Measurements from ENCODE around the gene YAF2.
A peak's percentile ranks its signal among the peaks of the same experiment; 100 is the strongest.

The YAF2 gene

DNA sequence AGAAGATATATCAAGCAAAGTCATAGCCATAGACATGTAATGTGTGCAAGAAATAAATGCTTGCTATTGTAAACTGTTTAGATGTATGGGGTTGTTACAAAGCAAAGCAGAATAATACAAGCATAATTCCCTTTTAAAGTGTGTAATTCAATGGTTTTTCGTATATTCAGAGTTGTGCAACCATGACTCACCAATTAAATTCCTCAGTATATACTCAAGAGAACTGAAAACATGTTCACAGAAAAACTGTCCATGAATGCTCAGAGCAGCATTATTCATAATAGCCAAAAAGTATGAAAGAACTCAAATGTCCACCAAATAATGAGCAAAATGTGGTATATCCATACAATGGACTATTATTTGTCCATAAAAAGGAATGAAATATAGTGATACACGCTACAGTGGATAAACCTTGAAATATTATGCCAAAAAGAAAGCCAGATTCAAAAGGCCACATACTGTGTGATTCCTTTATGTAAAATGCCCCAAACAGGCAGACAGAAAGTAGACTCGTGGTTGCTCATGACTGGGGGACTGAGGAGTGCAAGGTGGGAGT, 102.7 kb downstream of the YAF2 start:
- Mint-ChIP-seq H3K27ac (no peak overlapping the region), H3K4me3 (no peak overlapping the region), H3K4me1 (peaks cover 8% of the 10 kb centered on the region), H3K36me3 (ENCODE audit: low read depth) (peaks cover 39% of the 10 kb centered on the region), H3K27me3 (ENCODE audit: low read depth, poor library complexity) (no peaks in the 10 kb centered on the region), H3K9me3 (peaks cover 13% of the 10 kb centered on the region)
- no peak for DNase-seq
- TF ChIP-seq, protein P1, sequence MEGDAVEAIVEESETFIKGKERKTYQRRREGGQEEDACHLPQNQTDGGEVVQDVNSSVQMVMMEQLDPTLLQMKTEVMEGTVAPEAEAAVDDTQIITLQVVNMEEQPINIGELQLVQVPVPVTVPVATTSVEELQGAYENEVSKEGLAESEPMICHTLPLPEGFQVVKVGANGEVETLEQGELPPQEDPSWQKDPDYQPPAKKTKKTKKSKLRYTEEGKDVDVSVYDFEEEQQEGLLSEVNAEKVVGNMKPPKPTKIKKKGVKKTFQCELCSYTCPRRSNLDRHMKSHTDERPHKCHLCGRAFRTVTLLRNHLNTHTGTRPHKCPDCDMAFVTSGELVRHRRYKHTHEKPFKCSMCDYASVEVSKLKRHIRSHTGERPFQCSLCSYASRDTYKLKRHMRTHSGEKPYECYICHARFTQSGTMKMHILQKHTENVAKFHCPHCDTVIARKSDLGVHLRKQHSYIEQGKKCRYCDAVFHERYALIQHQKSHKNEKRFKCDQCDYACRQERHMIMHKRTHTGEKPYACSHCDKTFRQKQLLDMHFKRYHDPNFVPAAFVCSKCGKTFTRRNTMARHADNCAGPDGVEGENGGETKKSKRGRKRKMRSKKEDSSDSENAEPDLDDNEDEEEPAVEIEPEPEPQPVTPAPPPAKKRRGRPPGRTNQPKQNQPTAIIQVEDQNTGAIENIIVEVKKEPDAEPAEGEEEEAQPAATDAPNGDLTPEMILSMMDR (IDR thresholded peaks at IDR 0.05): no peak

DNA sequence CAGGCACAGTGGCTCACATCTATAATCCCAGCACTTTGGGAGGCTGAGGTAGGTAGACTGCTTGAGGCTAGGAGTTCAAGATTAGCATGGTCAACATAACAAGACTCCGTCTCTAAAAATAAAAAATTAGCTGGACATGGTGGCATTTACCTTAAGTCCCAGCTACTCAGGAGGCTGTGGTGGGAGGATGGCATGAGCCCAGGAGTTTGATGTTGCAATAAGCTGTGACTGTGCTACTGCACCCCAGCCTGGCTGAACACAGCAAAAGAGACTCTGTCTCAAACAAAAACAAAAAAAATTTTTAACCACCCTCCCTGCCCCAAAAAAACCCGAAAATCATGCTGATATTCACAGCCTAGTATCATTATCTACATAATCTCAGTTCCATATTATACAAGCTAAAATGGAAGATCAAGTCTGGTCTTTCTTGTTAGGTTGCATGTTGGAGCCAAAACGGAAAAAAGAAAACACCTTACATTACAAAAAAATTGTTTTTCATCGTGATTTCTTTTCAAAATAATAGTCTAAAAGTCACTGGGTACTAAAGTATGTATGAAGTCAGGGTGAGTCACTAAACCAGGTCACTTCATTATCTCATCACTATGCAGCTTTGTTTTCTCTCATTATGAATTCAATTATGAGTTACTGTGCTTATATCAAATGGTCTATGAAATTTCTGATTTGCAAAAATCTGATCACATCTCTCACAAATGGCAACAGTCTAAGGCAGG, 107.2 kb downstream of the YAF2 start:
- TF ChIP-seq, protein P1 (IDR thresholded peaks at IDR 0.05): no peak
- H3K4me3 Mint-ChIP-seq: no peak overlapping the region
- no peaks in the 10 kb centered on the region for H3K27me3 Mint-ChIP-seq (ENCODE audit: low read depth, poor library complexity)
- H3K27ac Mint-ChIP-seq: no peak overlapping the region
- H3K4me1 Mint-ChIP-seq: peaks cover 12% of the 10 kb centered on the region
- H3K36me3 Mint-ChIP-seq (ENCODE audit: low read depth): peaks cover 24% of the 10 kb centered on the region
- no peak for DNase-seq
- H3K9me3 Mint-ChIP-seq: peaks cover 6% of the 10 kb centered on the region

DNA sequence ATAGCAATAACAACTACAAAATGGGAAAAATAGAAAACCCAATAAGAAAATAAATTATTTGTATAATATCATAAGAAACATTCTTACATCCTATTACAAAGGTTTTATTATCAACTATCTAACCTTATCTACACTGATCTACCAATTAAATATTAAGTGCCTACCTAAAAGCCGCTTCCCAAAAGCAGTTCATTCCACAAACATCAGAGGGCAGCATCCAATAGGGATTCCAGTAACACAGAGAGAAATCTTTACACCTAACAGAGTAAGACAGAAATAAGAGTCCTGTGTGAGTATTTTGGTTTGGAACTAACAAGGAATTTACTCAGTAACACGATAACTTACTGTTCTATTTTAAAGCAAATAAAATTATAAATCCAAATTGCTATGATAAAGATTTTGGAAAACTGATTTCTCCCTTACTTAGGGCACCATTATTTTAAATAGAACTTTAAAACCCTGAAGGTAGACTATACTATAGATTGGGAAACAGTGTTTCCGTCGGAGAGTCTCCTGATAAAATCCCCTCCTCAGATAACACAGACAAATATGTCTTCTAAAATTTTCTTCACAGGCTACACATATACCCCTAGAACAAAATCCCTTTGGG, 108.3 kb downstream of the YAF2 start:
- peak; percentile 28 for DNase-seq

DNA sequence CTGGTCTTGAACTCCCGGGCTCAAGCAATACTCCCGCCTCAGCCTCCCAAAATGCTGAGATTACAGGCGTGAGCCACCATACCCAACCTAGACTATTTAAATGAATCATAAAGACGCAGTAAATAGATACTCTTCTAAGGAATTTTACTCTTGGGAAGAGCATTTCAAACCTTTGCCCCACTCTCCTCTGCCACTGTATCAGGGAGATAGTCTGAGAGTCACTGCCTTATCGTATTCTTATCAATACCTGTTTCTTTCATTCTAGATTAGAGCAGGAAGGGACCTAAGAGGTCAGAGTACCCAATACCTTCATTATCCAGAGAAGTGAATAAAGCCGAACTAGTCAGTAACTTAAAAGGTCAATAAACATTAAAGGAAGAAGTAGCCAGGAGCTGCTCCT, 109.2 kb downstream of the YAF2 start:
- TF ChIP-seq, protein P1 (IDR thresholded peaks at IDR 0.05): no peak
- H3K4me3 Mint-ChIP-seq: no peak overlapping the region
- no peaks in the 10 kb centered on the region for H3K9me3 Mint-ChIP-seq
- peaks cover 12% of the 10 kb centered on the region for H3K4me1 Mint-ChIP-seq
- H3K27me3 Mint-ChIP-seq (ENCODE audit: low read depth, poor library complexity): no peaks in the 10 kb centered on the region
- no peak for DNase-seq
- H3K36me3 Mint-ChIP-seq (ENCODE audit: low read depth): peaks cover 8% of the 10 kb centered on the region
- no peak overlapping the region for H3K27ac Mint-ChIP-seq

More for the DNA sequence above, 108.3 kb downstream of the YAF2 start:
- H3K9me3 Mint-ChIP-seq: no peaks in the 10 kb centered on the region
- no peak overlapping the region for H3K4me3 Mint-ChIP-seq
- H3K27me3 Mint-ChIP-seq (ENCODE audit: low read depth, poor library complexity): no peaks in the 10 kb centered on the region
- peaks cover 12% of the 10 kb centered on the region for H3K36me3 Mint-ChIP-seq (ENCODE audit: low read depth)
- no peak overlapping the region for H3K27ac Mint-ChIP-seq
- H3K4me1 Mint-ChIP-seq: peaks cover 12% of the 10 kb centered on the region
- TF ChIP-seq, protein P1 (IDR thresholded peaks at IDR 0.05): peak; percentile 84

DNA sequence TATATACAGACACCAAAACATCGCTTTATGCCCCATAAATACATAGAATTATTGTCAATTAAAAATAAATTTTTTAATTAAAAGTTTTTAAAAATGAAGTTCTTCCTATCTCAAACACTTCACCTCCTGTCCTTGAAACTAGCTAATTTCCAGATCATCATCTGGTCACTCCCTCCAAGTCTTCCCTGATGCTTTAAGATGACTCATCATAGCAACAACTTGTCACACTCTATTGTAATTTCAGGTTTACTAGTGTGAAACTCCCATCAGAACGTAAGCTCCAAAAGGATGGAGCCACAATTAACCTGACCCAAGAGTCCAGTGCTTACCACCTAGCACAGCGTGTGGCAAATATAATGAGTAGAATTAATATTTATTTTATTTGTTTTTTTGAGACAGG, 109.7 kb downstream of the YAF2 start:
- no peak overlapping the region for H3K4me3 Mint-ChIP-seq
- TF ChIP-seq, protein P1 (IDR thresholded peaks at IDR 0.05): no peak
- H3K27ac Mint-ChIP-seq: no peak overlapping the region
- peaks cover 12% of the 10 kb centered on the region for H3K4me1 Mint-ChIP-seq
- no peaks in the 10 kb centered on the region for H3K27me3 Mint-ChIP-seq (ENCODE audit: low read depth, poor library complexity)
- H3K9me3 Mint-ChIP-seq: no peaks in the 10 kb centered on the region
- H3K36me3 Mint-ChIP-seq (ENCODE audit: low read depth): peaks cover 3% of the 10 kb centered on the region
- no peak for DNase-seq
